CD4-positive, alpha-beta T cell (primary cell): ENCODE measurements around the gene RERE. TPM values are rescaled to one million over a fixed set of nuclear protein-coding genes. Genes with fewer than 3 reads are reported as not detected.

Experiments used
- ATAC-seq: fragments of 200-7000 bp; cut with Tn5 transposase; one replicate; pipeline ENCODE4 v1.10.0; 2022; ENCODE audit warnings: mild to moderate bottlenecking; ENCODE audit not compliant: poor library complexity
- CTCF ChIA-PET: fragments of 350-600 bp; sonication (Branson Sonifier 250); formaldehyde crosslinking; loops from one replicate; lab custom pipeline; 2021; ENCODE audit warnings: antibody characterized with exemption, inconsistent platforms; lab: Charles Lee
- POLR2A ChIA-PET: fragments of 350-600 bp; sonication (Branson Sonifier 250); formaldehyde crosslinking; loops from one replicate; lab custom pipeline; 2021; ENCODE audit warnings: antibody characterized with exemption, inconsistent platforms; lab: Charles Lee
- DNase-seq, 14 experiments: peaks; one replicate each; pipeline ENCODE4 v3.0.0-alpha.2; 2013 to 2020; ENCODE audit warnings: mixed read lengths in 2 of 14
- H3K27ac ChIP-seq, 2 donors: one replicate each; pipeline versions ENCODE4 v1.5.1 to v1.7.0; 2013; ENCODE audit warnings: low read length in 2 of 2, low read depth in 1 of 2, mild to moderate bottlenecking in 1 of 2
- H3K27me3 ChIP-seq, 2 experiments: 1 replicate in 1 of 2; 2 replicates in 1 of 2; pipeline versions ENCODE4 v1.6.1 to v1.7.0; 2013; ENCODE audit warnings: low read length in 2 of 2, control low read depth in 1 of 2, mild to moderate bottlenecking in 1 of 2, moderate library complexity in 1 of 2; ENCODE audit not compliant: insufficient read depth in 2 of 2, control insufficient read depth in 1 of 2
- H3K36me3 ChIP-seq: one replicate; pipeline ENCODE4 v1.6.1; 2013; ENCODE audit warnings: low read length, control low read depth; ENCODE audit not compliant: insufficient read depth
- H3K4me1 ChIP-seq: one replicate; pipeline ENCODE4 v1.6.1; 2013; ENCODE audit warnings: low read length, control low read depth; ENCODE audit not compliant: insufficient read depth
- H3K4me3 ChIP-seq: one replicate; pipeline ENCODE4 v1.5.1; 2013; ENCODE audit warnings: mild to moderate bottlenecking, low read length, moderate library complexity
- H3K9me3 ChIP-seq, 2 experiments: 1 replicate in 1 of 2; 2 replicates in 1 of 2; pipeline versions ENCODE4 v1.6.1 to v1.7.0; 2013; ENCODE audit warnings: low read length in 2 of 2, mild to moderate bottlenecking in 2 of 2, control low read depth in 1 of 2, moderate library complexity in 1 of 2; ENCODE audit not compliant: control insufficient read depth in 1 of 2, insufficient read depth in 1 of 2
- H3K27ac Mint-ChIP-seq: one replicate; pipeline ENCODE4 v1.8.0; 2020; ENCODE audit warnings: mixed read lengths
- H3K27me3 Mint-ChIP-seq: one replicate; pipeline ENCODE4 v1.8.0; 2021; ENCODE audit warnings: mixed read lengths
- H3K36me3 Mint-ChIP-seq: one replicate; pipeline ENCODE4 v1.8.0; 2021; ENCODE audit warnings: low read depth, mixed read lengths
- H3K4me1 Mint-ChIP-seq: one replicate; pipeline ENCODE4 v1.8.0; 2021; ENCODE audit warnings: low read depth, mixed read lengths
- H3K4me3 Mint-ChIP-seq: one replicate; pipeline ENCODE4 v1.8.0; 2020; ENCODE audit warnings: mild to moderate bottlenecking, mixed read lengths
- H3K9me3 Mint-ChIP-seq: one replicate; pipeline ENCODE4 v1.8.0; 2020; ENCODE audit warnings: mixed read lengths
- CTCF ChIP-seq: fragments of 200-600 bp; IDR thresholded peaks from one replicate; pipeline ENCODE4 v1.8.0; 2022; ENCODE audit warnings: antibody characterized with exemption, mild to moderate bottlenecking
- intact Hi-C, 2 experiments: fragments of 100-400 bp; cut with DNase I in 1 of 2; cut with micrococcal nuclease in 1 of 2; formaldehyde crosslinking; loops; one replicate each; pipeline versions ENCODE4 v1.15.1 to v1.9.0; 2023 to 2025; cut with DNase I, micrococcal nuclease
- total RNA-seq, 174 experiments: library from RNA in 2 of 174; stranded (reverse) in 2 of 174; gene quantifications; one replicate each; pipeline ENCODE4 v1.2.3 and lab custom pipeline; 2021 to 2026

Gene RERE
- total RNA-seq, 2 experiments from 2014 or later: 78.4 to 84.0 TPM

GRCh38 chr1:8354038-8354437, 463.4 kb downstream of the RERE start:
- H3K9me3 Mint-ChIP-seq: no peaks in the 10 kb centered on the region
- ChIA-PET CTCF (no interaction called here), POLR2A (no interaction called here)
- Histone ChIP-seq H3K27ac (no peak overlapping the region), H3K4me1 (peaks cover 2% of the 10 kb centered on the region), H3K36me3 (peaks cover 58% of the 10 kb centered on the region), H3K9me3 (no peaks in the 10 kb centered on the region), H3K27me3 (no peaks in the 10 kb centered on the region), H3K4me3 (no peak overlapping the region)
- no peak for TF ChIP-seq CTCF
- intact Hi-C loops: no loop called here
- H3K36me3 Mint-ChIP-seq: peaks cover 63% of the 10 kb centered on the region
- DNase-seq: no peak
- ATAC-seq: no peak
- peaks cover under 1% of the 10 kb centered on the region for H3K4me1 Mint-ChIP-seq
- no peaks in the 10 kb centered on the region for H3K27me3 Mint-ChIP-seq
- no peak overlapping the region for H3K27ac Mint-ChIP-seq
- no peak overlapping the region for H3K4me3 Mint-ChIP-seq

GRCh38 chr1:8352886-8353785, 464.3 kb downstream of the RERE start:
- H3K27me3 Mint-ChIP-seq: no peaks in the 10 kb centered on the region
- H3K36me3 ChIP-seq: peaks cover 49% of the 10 kb centered on the region
- H3K4me1 Mint-ChIP-seq: peaks cover 5% of the 10 kb centered on the region
- intact Hi-C loops: no loop called here
- TF ChIP-seq CTCF: no peak
- no peak overlapping the region for H3K4me3 ChIP-seq
- H3K9me3 Mint-ChIP-seq: no peaks in the 10 kb centered on the region
- CTCF ChIA-PET: interaction anchor here (4.8 kb wide), 1 partner anchor 337 kb away, joined by 31 read pairs; no protein-coding TSS in a partner anchor
- H3K36me3 Mint-ChIP-seq: peaks cover 54% of the 10 kb centered on the region
- H3K27ac ChIP-seq: no peak overlapping the region
- ATAC-seq (no peak), DNase-seq (no peak)
- H3K27me3 ChIP-seq: no peaks in the 10 kb centered on the region
- peaks cover 6% of the 10 kb centered on the region for H3K4me1 ChIP-seq
- H3K27ac Mint-ChIP-seq: peak overlapping the region; percentile 37
- no peak overlapping the region for H3K4me3 Mint-ChIP-seq
- POLR2A ChIA-PET: no interaction called here
- no peaks in the 10 kb centered on the region for H3K9me3 ChIP-seq

DNA sequence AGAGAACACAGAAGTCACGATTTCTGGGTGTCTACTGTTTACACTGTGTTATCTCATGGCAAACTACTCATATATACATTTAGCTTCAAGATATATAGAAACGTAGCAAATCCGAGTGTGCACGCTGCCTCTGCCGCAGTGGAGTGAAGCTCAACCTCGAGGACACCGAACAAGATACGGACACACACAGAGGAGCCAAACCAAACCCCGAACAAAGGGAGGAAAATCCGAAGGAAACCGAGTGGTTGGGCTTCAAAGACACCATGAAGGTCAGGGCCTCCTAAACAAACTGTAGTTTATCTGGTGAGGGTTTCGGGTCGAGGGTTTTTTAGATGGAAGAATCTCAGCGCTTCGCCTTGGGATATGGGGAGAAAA, 465.0 kb downstream of the RERE start:
- ChIA-PET POLR2A (no interaction called here), CTCF (interaction anchor here (4.8 kb wide), 1 partner anchor 337 kb away, joined by 31 read pairs; no protein-coding TSS in a partner anchor)
- Histone ChIP-seq H3K4me1 (peaks cover 6% of the 10 kb centered on the region), H3K36me3 (peaks cover 42% of the 10 kb centered on the region), H3K9me3 (no peaks in the 10 kb centered on the region), H3K27me3 (no peaks in the 10 kb centered on the region), H3K27ac (no peak overlapping the region), H3K4me3 (no peak overlapping the region)
- intact Hi-C loops: no loop called here
- Mint-ChIP-seq H3K27me3 (no peaks in the 10 kb centered on the region), H3K36me3 (peaks cover 48% of the 10 kb centered on the region), H3K4me1 (peaks cover 5% of the 10 kb centered on the region), H3K9me3 (no peaks in the 10 kb centered on the region), H3K27ac (peak overlapping the region; percentile 37), H3K4me3 (no peak overlapping the region)
- DNase-seq (no peak), ATAC-seq (no peak)
- TF ChIP-seq CTCF: no peak
